H1 (cell line): ENCODE results near the gene DYNC1I2.

Experiments used
- CEBPB ChIP-seq: IDR thresholded peaks from 2 replicates; pipeline ENCODE4 v1.6.1; 2012; ENCODE audit warnings: low read depth, low read length
- CTCF ChIP-seq, 3 experiments: IDR thresholded peaks; 1 replicate in 2 of 3; 2 replicates in 1 of 3; pipeline versions ENCODE4 v1.5.1 to v1.6.1; 2011; ENCODE audit warnings: low read length in 3 of 3, mild to moderate bottlenecking in 3 of 3, inconsistent platforms in 2 of 3, low read depth in 1 of 3, moderate library complexity in 1 of 3; ENCODE audit not compliant: insufficient read depth in 1 of 3; ENCODE audit errors: control extremely low read depth in 1 of 3

DNA sequence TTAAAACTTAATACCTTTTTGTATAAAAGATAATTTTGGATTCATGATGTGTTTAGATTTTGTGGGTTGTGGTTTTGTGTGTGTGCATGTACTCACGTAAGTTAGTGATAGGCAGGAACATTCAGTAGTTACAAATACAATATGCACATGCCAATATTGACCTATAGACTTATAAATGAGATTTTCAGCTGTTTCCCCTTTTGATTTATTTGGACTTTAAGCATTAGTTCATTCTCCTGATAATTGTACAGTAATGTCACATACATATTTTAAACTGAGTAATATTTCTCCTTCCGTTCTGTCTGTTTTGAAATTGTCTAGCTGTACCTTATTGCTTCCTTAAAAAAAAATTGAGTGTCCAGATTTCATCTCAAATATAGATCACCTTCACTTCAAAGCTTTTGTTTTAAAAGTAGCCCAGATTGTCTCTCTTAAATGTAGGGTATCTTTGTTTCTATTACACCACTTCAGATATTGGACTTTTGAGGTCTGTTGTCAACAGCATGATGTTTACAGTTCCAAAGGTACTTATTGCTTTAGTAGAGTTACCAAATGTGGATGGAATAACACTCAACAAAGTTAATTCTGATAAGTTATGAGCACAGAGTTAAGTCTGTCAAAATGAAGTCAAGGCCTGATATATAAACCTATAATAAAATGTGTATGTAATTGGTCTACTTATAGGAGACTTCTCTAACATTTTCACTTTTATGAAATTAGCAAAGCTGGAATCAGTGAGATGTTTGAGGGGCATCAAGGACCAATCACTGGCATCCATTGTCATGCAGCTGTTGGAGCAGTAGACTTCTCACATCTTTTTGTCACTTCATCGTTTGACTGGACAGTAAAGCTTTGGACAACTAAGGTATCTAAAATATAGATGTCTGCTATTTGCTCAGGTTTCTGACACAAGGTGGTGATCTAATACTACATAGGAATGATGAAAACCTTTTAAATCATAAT lies 42.0 kb downstream of the DYNC1I2 start:
- TF ChIP-seq CEBPB (no peak), CTCF (IDR thresholded peaks at IDR 0.05; ENCODE audit: control extremely low read depth in 1 of 3, insufficient read depth in 1 of 3, low read depth in 1 of 3, low read length in 3 of 3) (no peak)
